KG1 (cell line): ENCODE measurements around the gene MED23.

Experiments used
- DNase-seq: peaks from one replicate; lab custom pipeline; 2025; lab: John Stamatoyannopoulos, UW

MED23 gene

GRCh38 chr6:131640100-131640499 lies 12.1 kb upstream of the MED23 start:
- no peak for DNase-seq

- no peak for DNase-seq
These were observed 10.0 kb upstream of the MED23 start for GRCh38 chr6:131638013-131638412.

- no peak for DNase-seq
These were observed 9.1 kb upstream of the MED23 start, which contains the start of gene ENPP3 for GRCh38 chr6:131636880-131637792. TSS of gene ENPP3 (plus strand) at chr6:131637302. CDS start at chr6:131637385, 83 bp downstream.

DNA sequence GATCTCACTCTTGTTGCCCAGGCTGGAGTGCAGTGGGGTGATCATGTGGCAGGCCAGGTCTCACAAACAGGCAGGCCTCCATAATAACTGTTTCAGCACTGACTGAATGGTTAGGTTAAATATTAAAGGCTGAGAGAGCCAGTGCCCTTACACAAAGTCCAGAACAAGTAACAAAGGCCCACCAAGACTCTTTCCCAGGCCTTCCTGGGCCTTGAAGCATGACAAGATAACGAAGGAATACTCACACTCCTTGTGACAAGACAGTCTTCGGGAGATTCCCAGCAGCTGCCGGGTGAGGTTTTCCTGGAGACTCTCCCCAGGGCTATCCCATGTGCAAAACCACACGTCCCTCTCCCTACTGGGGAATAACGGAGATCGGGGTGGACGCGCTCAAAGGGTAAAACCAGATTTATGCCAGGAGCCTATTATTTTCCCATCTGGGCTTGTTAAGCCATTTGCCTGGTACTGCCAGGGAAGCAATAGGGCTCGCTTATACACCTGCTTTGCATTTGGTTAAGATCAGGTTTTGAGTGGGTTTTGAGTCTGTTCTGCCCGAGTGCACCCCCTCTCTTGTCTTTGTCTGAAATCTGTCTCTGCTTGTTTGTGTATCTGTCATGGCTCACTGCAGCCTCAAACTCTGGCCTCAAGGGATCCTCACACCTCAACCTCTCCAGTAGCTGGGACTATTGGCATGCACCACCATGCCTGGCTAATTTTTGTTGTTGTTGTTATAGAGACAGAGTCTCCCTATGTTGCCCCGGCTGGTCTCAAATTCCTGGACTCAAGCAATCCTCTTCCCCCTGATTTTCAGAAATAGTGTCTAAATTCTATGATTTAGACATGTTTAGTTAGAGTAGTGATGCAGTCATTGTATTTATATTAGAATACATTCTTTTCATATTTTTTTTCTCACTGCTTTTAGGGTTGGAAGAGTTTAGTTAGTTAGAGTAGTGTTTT lies 7.6 kb upstream of the MED23 start:
- DNase-seq = no peak

GRCh38 chr6:131631625-131632289 lies 3.7 kb upstream of the MED23 start:
- no peak for DNase-seq

DNA sequence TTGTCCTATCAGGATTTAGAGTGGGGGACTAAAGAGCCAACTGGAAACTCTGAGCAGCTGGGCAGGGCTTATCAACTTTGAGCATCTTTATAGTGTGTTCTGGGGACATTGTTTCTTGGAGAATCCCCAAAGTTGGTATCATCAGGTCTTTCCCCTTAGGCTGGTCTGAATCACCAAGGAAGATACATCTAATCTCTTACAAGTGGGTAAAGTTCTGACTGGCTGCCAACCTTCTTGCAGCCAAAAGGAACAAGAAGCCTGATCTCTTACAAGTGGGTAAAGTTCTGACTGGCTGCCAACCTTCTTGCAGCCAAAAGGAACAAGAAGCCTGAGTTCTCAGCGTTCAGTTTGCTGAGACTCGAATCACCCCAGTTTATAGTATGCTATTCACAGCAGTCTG lies 1.6 kb upstream of the MED23 start:
- no peak for DNase-seq

- DNase-seq = no peak
These were observed 684 bp upstream of the MED23 start for GRCh38 chr6:131628726-131629125.

GRCh38 chr6:131615275-131615674 lies 12.8 kb downstream of the MED23 start:
- no peak for DNase-seq

DNA sequence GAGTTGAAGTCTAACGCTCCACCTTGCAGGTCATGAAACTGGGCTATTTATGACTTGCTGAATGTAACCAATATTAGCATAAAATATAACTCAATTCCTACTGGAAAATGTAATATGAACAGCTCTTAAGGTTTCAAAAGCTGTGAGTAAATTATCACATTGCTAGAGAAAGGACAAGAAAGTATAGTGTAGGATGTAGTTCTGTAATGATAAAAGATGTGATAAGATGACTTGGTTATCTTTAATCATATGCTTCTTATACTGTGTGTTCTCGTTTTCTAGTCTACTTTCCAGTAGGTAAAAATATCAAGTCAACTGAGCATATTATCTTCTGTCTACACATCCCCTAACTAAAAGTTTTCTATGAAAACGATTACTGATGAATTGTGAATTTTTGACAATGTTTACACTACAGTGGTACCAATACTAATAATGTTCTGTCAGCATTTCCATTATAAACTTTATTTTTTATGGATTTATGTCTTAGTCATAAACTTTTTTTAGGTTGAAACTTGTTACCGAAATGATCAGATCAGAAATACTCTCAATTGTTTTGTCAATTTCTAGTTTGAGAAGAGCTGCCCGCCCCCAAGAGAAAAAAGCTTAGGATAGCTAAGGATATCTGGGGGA lies 14.6 kb downstream of the MED23 start:
- no peak for DNase-seq

DNA sequence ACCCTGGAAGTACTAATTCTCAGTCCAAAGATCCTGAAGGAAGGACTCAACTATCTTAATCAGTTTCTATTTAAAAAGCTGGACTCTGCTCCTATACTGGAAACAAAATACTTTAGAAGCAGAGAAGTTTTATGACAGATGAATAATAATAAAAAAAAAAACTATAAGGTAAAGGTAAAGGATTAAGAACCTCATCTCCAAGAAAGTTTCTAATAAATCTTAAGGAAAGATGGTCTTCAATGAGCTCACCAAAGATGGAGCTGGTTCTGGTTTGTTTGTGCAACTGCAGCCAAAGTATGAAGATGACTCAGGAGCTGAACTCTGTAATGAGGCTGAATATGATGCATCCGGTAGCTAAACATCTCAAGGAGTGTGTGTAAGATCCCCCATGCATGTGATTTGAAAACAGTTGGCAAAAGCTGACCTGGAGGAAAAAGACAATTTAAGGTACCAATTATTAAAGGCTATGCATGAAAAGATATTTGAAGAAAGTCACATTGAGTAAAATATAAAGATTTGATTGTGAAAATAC lies 25.2 kb downstream of the MED23 start:
- no peak for DNase-seq

- DNase-seq = no peak
These were observed 27.3 kb downstream of the MED23 start for GRCh38 chr6:131600716-131601115.

DNA sequence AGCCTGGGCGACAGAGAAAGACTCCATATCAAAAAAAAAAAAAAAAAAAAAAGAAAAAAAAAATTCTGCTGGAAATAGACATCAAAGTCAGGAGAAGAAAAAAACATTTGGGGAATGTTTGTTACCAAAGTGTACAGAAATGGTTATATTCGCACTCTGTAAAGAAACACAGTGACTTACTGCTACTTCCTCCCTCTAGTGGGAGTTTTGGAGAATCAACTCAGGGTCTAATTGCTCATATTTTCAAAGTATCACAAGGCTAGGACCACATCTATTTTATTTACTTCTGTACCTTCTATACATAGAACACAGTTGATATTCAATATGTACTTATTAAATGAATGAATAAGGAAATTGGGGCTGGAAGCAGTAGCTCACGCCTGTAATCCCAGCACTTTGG lies 30.6 kb downstream of the MED23 start:
- DNase-seq = no peak

DNA sequence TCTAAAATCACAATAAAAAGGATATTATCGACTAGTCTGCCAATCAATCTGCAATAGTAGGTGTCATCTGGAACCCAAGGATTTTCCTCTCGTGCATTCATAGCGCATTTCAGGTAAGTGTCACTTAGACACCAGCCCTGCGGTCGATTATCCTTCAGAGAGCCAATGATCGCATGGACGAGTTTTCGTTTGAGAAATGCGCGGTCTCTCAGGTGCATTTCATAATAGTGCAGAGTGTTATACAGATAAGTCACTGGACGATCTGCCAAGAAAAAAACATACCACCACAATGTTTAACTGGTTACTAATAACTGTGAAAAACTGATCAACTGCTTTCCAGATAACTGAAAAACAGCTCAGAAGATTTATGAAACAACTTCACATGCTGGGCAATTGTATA lies 34.0 kb downstream of the MED23 start:
- no peak for DNase-seq

DNA sequence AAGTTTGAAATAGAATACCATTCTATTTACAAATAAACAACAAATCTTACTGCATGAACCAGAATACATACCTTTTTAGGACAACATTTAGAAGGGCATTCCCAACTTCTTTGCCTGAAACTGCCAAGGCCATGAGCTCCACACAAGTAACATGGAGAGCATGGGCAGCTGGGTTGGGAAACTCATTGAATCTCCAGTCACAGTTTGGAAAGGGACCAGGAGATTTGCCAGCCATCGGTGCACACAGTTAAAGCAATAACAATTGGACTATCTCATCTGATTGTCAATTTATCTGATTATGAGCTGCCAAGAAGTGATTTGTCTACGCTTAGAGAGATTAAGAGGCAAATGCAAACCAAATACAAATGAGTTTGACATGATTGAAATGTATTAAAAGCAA lies 35.1 kb downstream of the MED23 start:
- no peak for DNase-seq

GRCh38 chr6:131588643-131589042 lies 39.4 kb downstream of the MED23 start:
- DNase-seq = no peak

GRCh38 chr6:131587909-131588308 lies 40.1 kb downstream of the MED23 start:
- DNase-seq = no peak

DNA sequence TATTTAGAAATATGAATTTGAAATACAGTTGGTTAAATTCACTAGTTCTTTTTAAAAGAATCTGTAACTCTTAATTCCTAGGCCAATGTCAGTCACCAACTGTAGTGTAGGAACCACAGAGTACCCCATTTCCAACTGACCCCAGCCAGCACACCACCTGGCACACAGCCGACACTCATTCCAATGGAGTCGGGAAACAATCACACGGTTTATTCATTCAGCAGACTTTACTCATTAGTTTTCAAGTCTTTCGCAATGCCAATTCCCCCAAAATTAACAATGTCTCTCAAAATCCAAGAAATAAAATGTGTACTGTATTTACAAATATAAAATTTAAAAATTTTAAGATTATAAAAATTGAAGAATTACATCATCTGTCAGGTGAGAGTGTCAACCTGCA lies 41.5 kb downstream of the MED23 start:
- no peak for DNase-seq

DNA sequence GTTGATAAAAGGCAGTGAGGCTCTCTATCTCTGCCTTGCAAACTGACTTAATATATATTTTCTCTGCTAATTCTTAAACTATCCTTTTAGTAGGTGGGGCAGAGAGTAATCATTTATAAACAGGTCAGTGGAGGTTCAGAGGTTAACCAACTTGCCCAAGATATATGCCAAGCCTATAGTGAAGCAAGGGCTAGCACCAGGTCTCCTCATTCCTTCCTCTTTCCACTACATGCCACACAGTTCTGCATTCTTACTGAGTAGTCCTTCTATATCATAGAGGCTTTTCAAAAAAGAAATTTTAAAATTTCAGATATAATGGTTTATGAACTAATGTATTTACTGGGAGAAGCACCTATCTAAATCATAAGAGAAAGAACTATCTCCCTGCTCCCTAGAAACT lies 46.5 kb downstream of the MED23 start:
- DNase-seq = no peak

- no peak for DNase-seq
These were observed 52.1 kb downstream of the MED23 start for GRCh38 chr6:131575834-131576478.

DNA sequence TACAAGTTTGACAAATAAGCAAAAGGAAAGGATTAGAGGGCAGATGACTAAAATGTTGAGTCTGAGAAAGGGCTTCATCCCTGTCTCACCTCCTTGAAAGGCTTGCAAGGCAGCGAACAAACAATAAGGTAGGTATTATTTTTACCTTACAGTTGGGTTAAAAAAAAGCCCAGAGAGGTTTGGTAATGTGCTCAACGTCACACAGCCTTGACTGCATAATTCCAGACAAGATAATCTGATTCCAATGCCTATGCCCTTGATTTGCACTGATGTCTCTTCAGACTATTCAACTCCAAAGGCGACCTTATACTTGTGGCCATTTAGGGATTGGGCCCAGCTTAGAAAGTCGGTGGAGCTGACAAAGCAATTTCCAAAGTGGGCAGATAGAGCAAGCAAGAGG lies 53.4 kb downstream of the MED23 start:
- no peak for DNase-seq

GRCh38 chr6:131574133-131574532 lies 53.9 kb downstream of the MED23 start:
- DNase-seq = no peak
